ENCODE results near the gene TMEM132E.
A peak's percentile ranks its signal among the peaks of the same experiment; 100 is the strongest.

Gene TMEM132E

GRCh38 chr17:34571428-34572130, 7.8 kb upstream of the TMEM132E start:
- Histone ChIP-seq H3K27me3 (peaks cover 0 to 72% of the 10 kb centered on the region in 2 donors), H3K36me3 (no peaks in the 10 kb centered on the region), H3K4me1 (peaks cover 0 to 2% (median 0%) of the 10 kb centered on the region in 4 donors), H3K27ac (no peak overlapping the region), H3K9me3 (no peaks in the 10 kb centered on the region), H3K4me3 (no peak overlapping the region)
- DNase-seq, result no peak
- no peak for TF ChIP-seq CTCF (IDR thresholded peaks at IDR 0.05)
- intact Hi-C loops (cut with DNase I; ENCODE audit: low total_unique reads), result no loop called here

GRCh38 chr17:34572483-34572882, 6.9 kb upstream of the TMEM132E start:
- peaks cover 0 to 72% of the 10 kb centered on the region in 2 donors for H3K27me3 ChIP-seq

GRCh38 chr17:34575182-34575581, 4.2 kb upstream of the TMEM132E start:
- Histone ChIP-seq H3K27me3 (peaks cover 0 to 79% of the 10 kb centered on the region in 2 donors), H3K36me3 (no peaks in the 10 kb centered on the region), H3K4me3 (no peak overlapping the region), H3K4me1 (peaks cover 0 to 21% (median 17%) of the 10 kb centered on the region in 4 donors), H3K9me3 (no peaks in the 10 kb centered on the region), H3K27ac (no peak overlapping the region)
- intact Hi-C loops (cut with DNase I; ENCODE audit: low total_unique reads), result no loop called here
- TF ChIP-seq CTCF (IDR thresholded peaks at IDR 0.05), result no peak
- no peak for DNase-seq

More at GRCh38 chr17:34572483-34572882, 6.9 kb upstream of the TMEM132E start:
- Histone ChIP-seq H3K9me3 (no peaks in the 10 kb centered on the region), H3K36me3 (no peaks in the 10 kb centered on the region), H3K27ac (no peak overlapping the region), H3K4me3 (no peak overlapping the region), H3K4me1 (peaks cover 0 to 2% (median 0%) of the 10 kb centered on the region in 4 donors)
- intact Hi-C loops (cut with DNase I; ENCODE audit: low total_unique reads), result no loop called here
- DNase-seq, result no peak
- TF ChIP-seq CTCF (IDR thresholded peaks at IDR 0.05), result no peak

- Histone ChIP-seq H3K36me3 (no peaks in the 10 kb centered on the region), H3K27ac (no peak overlapping the region), H3K4me3 (no peak overlapping the region), H3K4me1 (peaks cover 0 to 39% (median 35%) of the 10 kb centered on the region in 4 donors), H3K27me3 (peaks cover 0 to 83% of the 10 kb centered on the region in 2 donors), H3K9me3 (no peaks in the 10 kb centered on the region)
- no peak for DNase-seq
- intact Hi-C loops (cut with DNase I; ENCODE audit: low total_unique reads), result no loop called here
- no peak for TF ChIP-seq CTCF (IDR thresholded peaks at IDR 0.05)
Observed at GRCh38 chr17:34578016-34578415, 1.4 kb upstream of the TMEM132E start.

GRCh38 chr17:34578656-34579016, 746 bp upstream of the TMEM132E start:
- H3K27ac ChIP-seq, result no peak overlapping the region

More at GRCh38 chr17:34578656-34579016, 746 bp upstream of the TMEM132E start:
- intact Hi-C loops (cut with DNase I; ENCODE audit: low total_unique reads), result no loop called here
- DNase-seq, result no peak
- no peak for TF ChIP-seq CTCF (IDR thresholded peaks at IDR 0.05)
- Histone ChIP-seq H3K36me3 (no peaks in the 10 kb centered on the region), H3K27me3 (peaks cover 0 to 88% of the 10 kb centered on the region in 2 donors), H3K4me3 (peak overlapping the region; percentile 49 to 70), H3K9me3 (no peaks in the 10 kb centered on the region), H3K4me1 (peaks cover 0 to 39% (median 35%) of the 10 kb centered on the region in 4 donors)
